Coronary artery (tissue), 2 donors: ENCODE measurements around the gene METTL15.

Experiments used
- DNase-seq: peaks from one replicate; pipeline ENCODE4 v3.0.0-alpha.2; 2017; ENCODE audit warnings: low spot score
- H3K27ac ChIP-seq, 2 donors: fragments of 200-600 bp; sonication (generic); one replicate each; pipeline ENCODE4 v1.5.1; 2016 to 2019
- H3K4me3 ChIP-seq: fragments of 200-600 bp; sonication (generic); 2 replicates; pipeline ENCODE4 v1.5.1; 2016; ENCODE audit warnings: mild to moderate bottlenecking, moderate library complexity
- CTCF ChIP-seq: fragments of 200-600 bp; sonication (generic); IDR thresholded peaks from one replicate; pipeline ENCODE4 v1.5.1; 2019; ENCODE audit warnings: antibody characterized with exemption

Gene METTL15

GRCh38 chr11:28146123-28146751, 38.0 kb downstream of the METTL15 start:
- TF ChIP-seq CTCF: no peak
- Histone ChIP-seq H3K4me3 (no peak overlapping the region), H3K27ac (no peak overlapping the region)
- no peak for DNase-seq

GRCh38 chr11:28152743-28153142, 44.6 kb downstream of the METTL15 start:
- H3K27ac ChIP-seq: no peak overlapping the region
- no peak for TF ChIP-seq CTCF
- no peak for DNase-seq
- H3K4me3 ChIP-seq: no peak overlapping the region

GRCh38 chr11:28153586-28153985, 45.4 kb downstream of the METTL15 start:
- DNase-seq: no peak
- TF ChIP-seq CTCF: no peak
- Histone ChIP-seq H3K4me3 (no peak overlapping the region), H3K27ac (no peak overlapping the region)

- no peak for DNase-seq
- Histone ChIP-seq H3K27ac (no peak overlapping the region), H3K4me3 (no peak overlapping the region)
- TF ChIP-seq CTCF: no peak
These were observed 60.5 kb downstream of the METTL15 start for GRCh38 chr11:28168718-28169117.

- no peak for TF ChIP-seq CTCF
- H3K4me3 ChIP-seq: no peak overlapping the region
- no peak for DNase-seq
- H3K27ac ChIP-seq: no peak overlapping the region
These were observed 61.6 kb downstream of the METTL15 start for GRCh38 chr11:28169816-28170215.

- no peak for DNase-seq
- no peak overlapping the region for H3K27ac ChIP-seq
- no peak overlapping the region for H3K4me3 ChIP-seq
- no peak for TF ChIP-seq CTCF
These were observed 62.6 kb downstream of the METTL15 start for GRCh38 chr11:28170759-28171158.

- H3K27ac ChIP-seq: no peak overlapping the region
- no peak for DNase-seq
- no peak overlapping the region for H3K4me3 ChIP-seq
- TF ChIP-seq CTCF: no peak
These were observed 68.2 kb downstream of the METTL15 start for GRCh38 chr11:28176351-28176750.
